Mesenchymal stem cell (in vitro differentiated cells and primary cell): ENCODE data around the gene N4BP2L1.

Experiments used
- DNase-seq: peaks from one replicate; pipeline ENCODE4 v3.0.0-alpha.2; 2013
- H2AFZ ChIP-seq: one replicate; pipeline ENCODE4 v1.6.1; 2013; ENCODE audit warnings: low read depth, mild to moderate bottlenecking, control low read depth, inconsistent platforms, low read length, moderate library complexity
- H2AK5ac ChIP-seq: 2 replicates; pipeline ENCODE4 v1.6.1; 2013; ENCODE audit warnings: low read length, moderate library complexity, mild to moderate bottlenecking, inconsistent platforms; ENCODE audit not compliant: severe bottlenecking
- H2BK120ac ChIP-seq: one replicate; pipeline ENCODE4 v1.6.1; 2013; ENCODE audit warnings: low read depth, mild to moderate bottlenecking, inconsistent platforms, low read length, moderate library complexity
- H2BK12ac ChIP-seq, 2 experiments: one replicate each; pipeline ENCODE4 v1.6.1; 2013; ENCODE audit warnings: inconsistent platforms in 2 of 2, low read length in 2 of 2, mild to moderate bottlenecking in 2 of 2, moderate library complexity in 2 of 2, control low read depth in 1 of 2
- H2BK15ac ChIP-seq: one replicate; pipeline ENCODE4 v1.6.1; 2013; ENCODE audit warnings: mild to moderate bottlenecking, low read depth, inconsistent platforms; ENCODE audit not compliant: poor library complexity, severe bottlenecking
- H2BK5ac ChIP-seq: 2 replicates; pipeline ENCODE4 v1.6.1; 2013; ENCODE audit warnings: low read depth, mild to moderate bottlenecking, low read length, control low read depth, inconsistent platforms; ENCODE audit not compliant: poor library complexity, severe bottlenecking
- H3K14ac ChIP-seq, 2 experiments: one replicate each; pipeline ENCODE4 v1.6.1; 2013; ENCODE audit warnings: inconsistent platforms in 2 of 2, low read length in 2 of 2, control low read depth in 1 of 2, mild to moderate bottlenecking in 1 of 2, moderate library complexity in 1 of 2
- H3K18ac ChIP-seq, 2 experiments: one replicate each; pipeline ENCODE4 v1.6.1; 2013; ENCODE audit warnings: inconsistent platforms in 2 of 2, low read length in 2 of 2, control low read depth in 1 of 2, low read depth in 1 of 2, mild to moderate bottlenecking in 1 of 2
- H3K23ac ChIP-seq, 2 experiments: one replicate each; pipeline ENCODE4 v1.6.1; 2013; ENCODE audit warnings: inconsistent platforms in 2 of 2, low read length in 2 of 2, mild to moderate bottlenecking in 2 of 2, moderate library complexity in 2 of 2, control low read depth in 1 of 2
- H3K27ac ChIP-seq: 2 replicates; pipeline ENCODE4 v1.5.1; 2013; ENCODE audit warnings: mild to moderate bottlenecking, moderate library complexity, low read length, control low read depth, inconsistent platforms; ENCODE audit not compliant: poor library complexity, severe bottlenecking
- H3K27me3 ChIP-seq, 2 experiments: 2 replicates each; pipeline versions ENCODE4 v1.6.1 to v1.7.0; 2013; ENCODE audit warnings: low read length in 2 of 2, mild to moderate bottlenecking in 2 of 2, moderate library complexity in 2 of 2, control low read depth in 1 of 2, inconsistent platforms in 1 of 2; ENCODE audit not compliant: control insufficient read depth in 1 of 2, insufficient read depth in 1 of 2
- H3K36me3 ChIP-seq, 2 experiments: 2 replicates each; pipeline versions ENCODE4 v1.6.1 to v1.7.0; 2013; ENCODE audit warnings: low read length in 2 of 2, control low read depth in 1 of 2, inconsistent platforms in 1 of 2, low read depth in 1 of 2, mild to moderate bottlenecking in 1 of 2; ENCODE audit not compliant: insufficient read depth in 2 of 2, control insufficient read depth in 1 of 2
- H3K4ac ChIP-seq, 2 experiments: one replicate each; pipeline ENCODE4 v1.6.1; 2013; ENCODE audit warnings: inconsistent platforms in 2 of 2, low read length in 2 of 2, mild to moderate bottlenecking in 2 of 2, moderate library complexity in 2 of 2, control low read depth in 1 of 2, low read depth in 1 of 2
- H3K4me1 ChIP-seq: 2 replicates; pipeline ENCODE4 v1.6.1; 2013; ENCODE audit warnings: low read depth, low read length, control low read depth; ENCODE audit not compliant: control insufficient read depth, insufficient read depth
- H3K4me2 ChIP-seq: 2 replicates; pipeline ENCODE4 v1.6.1; 2013; ENCODE audit warnings: low read length, mild to moderate bottlenecking, inconsistent platforms; ENCODE audit not compliant: poor library complexity, severe bottlenecking
- H3K4me3 ChIP-seq, 2 experiments: 2 replicates each; pipeline versions ENCODE4 v1.5.1 to v1.7.0; 2013; ENCODE audit warnings: low read length in 2 of 2, mild to moderate bottlenecking in 2 of 2, control low read depth in 1 of 2, low read depth in 1 of 2; ENCODE audit not compliant: insufficient read depth in 1 of 2
- H3K79me1 ChIP-seq: replicated peaks from 2 replicates; pipeline ENCODE4 v1.6.1; 2013; ENCODE audit warnings: mild to moderate bottlenecking, control low read depth, low read length, inconsistent platforms; ENCODE audit not compliant: poor library complexity, severe bottlenecking
- H3K9ac ChIP-seq: 2 replicates; pipeline ENCODE4 v1.7.0; 2013; ENCODE audit warnings: mild to moderate bottlenecking, low read length, moderate library complexity
- H3K9me3 ChIP-seq: 2 replicates; pipeline ENCODE4 v1.7.0; 2013; ENCODE audit warnings: mild to moderate bottlenecking, low read length; ENCODE audit not compliant: control insufficient read depth
- H4K8ac ChIP-seq: one replicate; pipeline ENCODE4 v1.6.1; 2013; ENCODE audit warnings: inconsistent platforms, mild to moderate bottlenecking, low read length, moderate library complexity
- H4K91ac ChIP-seq: one replicate; pipeline ENCODE4 v1.6.1; 2013; ENCODE audit warnings: mild to moderate bottlenecking, low read length, inconsistent platforms
- WGBS: methylation state at CpG from one replicate; pipeline ENCODE4 v1.1.7; 2013; ENCODE audit warnings: mixed read lengths; 5-methylcytosine and 5-hydroxymethylcytosine counted together

The N4BP2L1 gene

GRCh38 chr13:32453981-32454380 lies 26.1 kb upstream of the N4BP2L1 start:
- Histone ChIP-seq H3K9me3 (peaks cover 30% of the 10 kb centered on the region), H2AFZ (no peak overlapping the region), H2BK15ac (no peak overlapping the region), H2AK5ac (no peak overlapping the region), H3K27ac (no peak overlapping the region), H2BK5ac (no peak overlapping the region), H3K79me1 (peaks cover 20% of the 10 kb centered on the region), H3K4me2 (no peak overlapping the region), H3K36me3 (peaks cover 27 to 63% of the 10 kb centered on the region in 2 experiments), H2BK12ac (no peak overlapping the region), H3K4me1 (peaks cover 1% of the 10 kb centered on the region), H3K4me3 (no peak overlapping the region), H3K4ac (no peak overlapping the region), H3K23ac (no peak overlapping the region), H4K91ac (no peak overlapping the region), H4K8ac (no peak overlapping the region), H3K18ac (no peak overlapping the region), H3K27me3 (no peaks in the 10 kb centered on the region), H3K14ac (no peak overlapping the region), H2BK120ac (no peak overlapping the region), H3K9ac (no peak overlapping the region)
- peak; percentile 18 for DNase-seq
- WGBS: no CpG with 5 or more reads among the region's 1 CpG

GRCh38 chr13:32448972-32449371 lies 21.0 kb upstream of the N4BP2L1 start:
- WGBS: no CpG with 5 or more reads among the region's 1 CpG
- Histone ChIP-seq H4K91ac (no peak overlapping the region), H3K79me1 (peaks cover 4% of the 10 kb centered on the region)

GRCh38 chr13:32447894-32448623 lies 20.1 kb upstream of the N4BP2L1 start:
- peak overlapping the region; percentile 3 for H3K27ac ChIP-seq
- H2AK5ac ChIP-seq: no peak overlapping the region
- H3K18ac ChIP-seq: no peak overlapping the region
- H2BK120ac ChIP-seq: no peak overlapping the region
- H3K36me3 ChIP-seq: peaks cover 9 to 57% of the 10 kb centered on the region in 2 experiments
- no peak overlapping the region for H3K4me2 ChIP-seq
- H2BK5ac ChIP-seq: no peak overlapping the region
- H3K23ac ChIP-seq: no peak overlapping the region
- H4K8ac ChIP-seq: no peak overlapping the region
- DNase-seq: no peak
- H3K4me3 ChIP-seq: no peak overlapping the region
- H2BK15ac ChIP-seq: no peak overlapping the region
- no peak overlapping the region for H2AFZ ChIP-seq
- peaks cover 3% of the 10 kb centered on the region for H3K9me3 ChIP-seq
- no peak overlapping the region for H3K4ac ChIP-seq
- H3K27me3 ChIP-seq: no peaks in the 10 kb centered on the region
- no peaks in the 10 kb centered on the region for H3K4me1 ChIP-seq
- H3K79me1 ChIP-seq: no peaks in the 10 kb centered on the region
- no peak overlapping the region for H2BK12ac ChIP-seq
- H4K91ac ChIP-seq: no peak overlapping the region
- no peak overlapping the region for H3K14ac ChIP-seq
- no peak overlapping the region for H3K9ac ChIP-seq

More at GRCh38 chr13:32448972-32449371, 21.0 kb upstream of the N4BP2L1 start:
- no peak overlapping the region for H3K23ac ChIP-seq
- H3K9me3 ChIP-seq: peaks cover 3% of the 10 kb centered on the region
- H2BK15ac ChIP-seq: no peak overlapping the region
- no peak overlapping the region for H2AFZ ChIP-seq
- no peak overlapping the region for H2AK5ac ChIP-seq
- H3K4me3 ChIP-seq: no peak overlapping the region
- peaks cover 11 to 55% of the 10 kb centered on the region in 2 experiments for H3K36me3 ChIP-seq
- no peak overlapping the region for H4K8ac ChIP-seq
- H3K9ac ChIP-seq: no peak overlapping the region
- H3K27me3 ChIP-seq: no peaks in the 10 kb centered on the region
- no peak overlapping the region for H3K14ac ChIP-seq
- H3K27ac ChIP-seq: no peak overlapping the region
- no peak overlapping the region for H2BK5ac ChIP-seq
- H3K4ac ChIP-seq: no peak overlapping the region
- no peak overlapping the region for H3K4me2 ChIP-seq
- H3K18ac ChIP-seq: no peak overlapping the region
- H2BK120ac ChIP-seq: no peak overlapping the region
- no peak for DNase-seq
- H3K4me1 ChIP-seq: no peaks in the 10 kb centered on the region
- no peak overlapping the region for H2BK12ac ChIP-seq

GRCh38 chr13:32446773-32447465 lies 19.0 kb upstream of the N4BP2L1 start:
- H3K9me3 ChIP-seq: peaks cover 3% of the 10 kb centered on the region
- H3K14ac ChIP-seq: no peak overlapping the region
- no peak overlapping the region for H2BK5ac ChIP-seq
- H2BK120ac ChIP-seq: no peak overlapping the region
- no peak overlapping the region for H2BK12ac ChIP-seq
- WGBS: 86% methylated on average over 2 of the region's 2 CpGs
- H3K79me1 ChIP-seq: no peaks in the 10 kb centered on the region
- H3K18ac ChIP-seq: no peak overlapping the region
- no peak overlapping the region for H3K4me3 ChIP-seq
- H2AK5ac ChIP-seq: no peak overlapping the region
- H3K4me2 ChIP-seq: no peak overlapping the region
- no peak overlapping the region for H3K9ac ChIP-seq
- no peak overlapping the region for H3K27ac ChIP-seq
- H2AFZ ChIP-seq: no peak overlapping the region
- DNase-seq: no peak
- H2BK15ac ChIP-seq: no peak overlapping the region
- no peak overlapping the region for H4K8ac ChIP-seq
- H3K4me1 ChIP-seq: no peaks in the 10 kb centered on the region
- no peak overlapping the region for H3K23ac ChIP-seq
- no peaks in the 10 kb centered on the region for H3K27me3 ChIP-seq
- H4K91ac ChIP-seq: no peak overlapping the region
- peaks cover 3 to 62% of the 10 kb centered on the region in 2 experiments for H3K36me3 ChIP-seq
- H3K4ac ChIP-seq: no peak overlapping the region
